ENCODE results near the gene IFIT1B. TPM values are rescaled to one million over a fixed set of nuclear protein-coding genes. Genes with fewer than 3 reads are reported as not detected.
"Not testable (repeated sequence)": the region's sequence is repeated elsewhere in the genome, so short reads cannot be mapped to it uniquely, and the experiment has no call there.

IFIT1B gene
- not detected for total RNA-seq
- under 1 TPM in 1 of 2 donors, not detected in 1; 0.05 TPM for polyA plus RNA-seq

- FAIRE-seq (no peak), DNase-seq (no peak), ATAC-seq (no peak)
- Histone ChIP-seq H3K4me3 (no peak within 1 kb of the TSS), H3K36me3 (no peaks in the 10 kb centered on the region), H3K27ac (no peak within 1 kb of the TSS), H3K4me1 (peaks cover 21 to 27% (median 24%) of the 10 kb centered on the region in 3 donors), H3K9me3 (no peaks in the 10 kb centered on the region), H3K27me3 (no peaks in the 10 kb centered on the region)
- 88 to 90% methylated on average over 5 of the region's 5 CpGs for WGBS, 2 donors
- intact Hi-C loops (cut with DNase I): no loop called here
- no peak for TF ChIP-seq CTCF (IDR thresholded peaks at IDR 0.05)
Observed at GRCh38 chr10:89377705-89378637, at the start of gene IFIT1B. IFIT1B (plus strand) TSS chr10:89378056; CDS start chr10:89378136, 80 bp downstream.

- no peak for TF ChIP-seq CTCF (IDR thresholded peaks at IDR 0.05)
- Histone ChIP-seq H3K27me3 (no peaks in the 10 kb centered on the region), H3K4me3 (peak overlapping the region in 1 of 4 donors; percentile 45), H3K27ac (no peak overlapping the region), H3K36me3 (no peaks in the 10 kb centered on the region), H3K4me1 (peaks cover 0 to 25% (median 0%) of the 10 kb centered on the region in 3 donors), H3K9me3 (no peaks in the 10 kb centered on the region)
- FAIRE-seq: no peak
- WGBS, 2 donors: 82 to 96% methylated on average over 2 of the region's 2 CpGs
- ATAC-seq: no peak
- DNase-seq: no peak
- intact Hi-C loops (cut with DNase I): no loop called here
Observed at GRCh38 chr10:89329151-89329550, 48.7 kb upstream of the IFIT1B start.

- H3K36me3 ChIP-seq; H3K4me3 ChIP-seq; H3K27ac ChIP-seq; H3K9me3 ChIP-seq; ATAC-seq; intact Hi-C loops (cut with DNase I); DNase-seq; FAIRE-seq; H3K27me3 ChIP-seq: not testable (repeated sequence)
- peaks cover 0 to 25% (median 0%) of the 10 kb centered on the region in 3 donors for H3K4me1 ChIP-seq
- WGBS, 2 donors: 74 to 79% methylated on average over 2 of the region's 3 CpGs
Observed at GRCh38 chr10:89330014-89330413, 47.8 kb upstream of the IFIT1B start.

GRCh38 chr10:89330537-89331212 is 47.2 kb upstream of the IFIT1B start:
- Histone ChIP-seq H3K27me3 (no peaks in the 10 kb centered on the region), H3K9me3 (no peaks in the 10 kb centered on the region), H3K4me3 (no peak overlapping the region), H3K27ac (no peak overlapping the region), H3K36me3 (no peaks in the 10 kb centered on the region), H3K4me1 (peaks cover 0 to 25% (median 0%) of the 10 kb centered on the region in 3 donors)
- intact Hi-C loops (cut with DNase I): no loop called here
- DNase-seq: no peak
- no peak for FAIRE-seq
- no peak for TF ChIP-seq CTCF (IDR thresholded peaks at IDR 0.05)
- no peak for ATAC-seq

GRCh38 chr10:89331487-89332122 is 46.3 kb upstream of the IFIT1B start:
- Histone ChIP-seq H3K4me3 (peak overlapping the region in 1 of 4 donors; percentile 32), H3K27ac (peak overlapping the region; percentile 7 to 77 (median 54)), H3K4me1 (peaks cover 0 to 25% (median 0%) of the 10 kb centered on the region in 3 donors)
- H3K27me3 ChIP-seq; intact Hi-C loops (cut with DNase I); H3K9me3 ChIP-seq; ATAC-seq; H3K36me3 ChIP-seq; DNase-seq; FAIRE-seq: not testable (repeated sequence)
- 82 to 84% methylated on average over 14 of the region's 14 CpGs for WGBS, 2 donors

Data from pancreas (tissue), 10 donors.